Measurements from ENCODE around the gene TMEM245.

The TMEM245 gene

GRCh38 chr9:109119439-109120203, at the start of gene TMEM245:
Gene TMEM245, minus strand, starts transcription at chr9:109119947. Its CDS starts 34 bp downstream, at chr9:109119913.
- Mint-ChIP-seq H3K4me1 (ENCODE audit: low read depth) (peaks cover 46% of the 10 kb centered on the region), H3K27me3 (no peaks in the 10 kb centered on the region), H3K4me3 (peak within 1 kb of the TSS; percentile 92), H3K36me3 (ENCODE audit: low read depth) (peaks cover 36% of the 10 kb centered on the region), H3K27ac (peak within 1 kb of the TSS; percentile 92), H3K9me3 (no peaks in the 10 kb centered on the region)
- peak; percentile 91 for DNase-seq

DNA sequence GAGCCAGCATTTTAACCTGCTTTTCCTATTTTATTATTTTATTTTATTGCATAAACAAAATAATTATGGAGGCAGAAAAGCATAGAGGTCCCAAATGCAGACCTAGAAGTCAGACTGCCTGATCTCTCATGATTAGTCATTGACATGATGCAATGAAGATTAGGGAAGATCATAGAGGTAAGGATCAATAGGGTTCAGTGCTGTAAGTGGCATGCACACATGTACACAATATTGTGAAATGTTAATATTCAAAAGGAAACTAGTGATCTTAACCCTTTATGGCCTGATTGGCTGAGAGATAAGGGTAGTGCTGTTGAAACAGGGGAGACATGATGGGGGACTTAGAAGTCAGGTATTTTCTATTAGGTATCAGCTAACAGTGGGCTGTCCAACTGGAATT, 48.4 kb upstream of the TMEM245 start:
- H3K27ac Mint-ChIP-seq, result no peak overlapping the region
- no peaks in the 10 kb centered on the region for H3K36me3 Mint-ChIP-seq (ENCODE audit: low read depth)
- H3K27me3 Mint-ChIP-seq, result peaks cover 66% of the 10 kb centered on the region

DNA sequence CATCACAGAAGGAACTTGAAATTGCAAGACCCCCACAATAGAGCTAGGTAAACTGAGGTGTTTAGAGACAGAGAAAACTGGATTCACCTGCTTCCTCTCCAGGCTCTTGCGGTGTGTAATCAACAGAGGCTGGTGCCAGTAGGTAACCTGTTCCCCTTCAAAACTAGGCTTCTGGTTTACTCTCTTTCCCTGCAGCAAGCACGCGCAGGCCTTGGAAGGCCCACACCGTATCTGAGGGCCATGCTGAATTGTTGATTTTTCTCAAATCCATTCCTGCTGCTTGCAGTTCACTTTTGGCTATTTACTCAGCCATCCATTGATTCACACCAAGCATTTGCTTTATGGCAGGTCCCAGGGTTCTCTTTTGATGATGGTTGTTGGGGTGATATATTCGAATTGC, 48.0 kb upstream of the TMEM245 start:
- no peak overlapping the region for H3K27ac Mint-ChIP-seq
- H3K27me3 Mint-ChIP-seq, result peaks cover 68% of the 10 kb centered on the region
- no peak overlapping the region for H3K4me3 Mint-ChIP-seq
- no peaks in the 10 kb centered on the region for H3K9me3 Mint-ChIP-seq
- no peak for DNase-seq
- peaks cover 4% of the 10 kb centered on the region for H3K4me1 Mint-ChIP-seq (ENCODE audit: low read depth)
- H3K36me3 Mint-ChIP-seq (ENCODE audit: low read depth), result no peaks in the 10 kb centered on the region

More for the DNA sequence above, 48.4 kb upstream of the TMEM245 start:
- Mint-ChIP-seq H3K4me3 (no peak overlapping the region), H3K9me3 (no peaks in the 10 kb centered on the region), H3K4me1 (ENCODE audit: low read depth) (peaks cover 4% of the 10 kb centered on the region)
- DNase-seq, result no peak

DNA sequence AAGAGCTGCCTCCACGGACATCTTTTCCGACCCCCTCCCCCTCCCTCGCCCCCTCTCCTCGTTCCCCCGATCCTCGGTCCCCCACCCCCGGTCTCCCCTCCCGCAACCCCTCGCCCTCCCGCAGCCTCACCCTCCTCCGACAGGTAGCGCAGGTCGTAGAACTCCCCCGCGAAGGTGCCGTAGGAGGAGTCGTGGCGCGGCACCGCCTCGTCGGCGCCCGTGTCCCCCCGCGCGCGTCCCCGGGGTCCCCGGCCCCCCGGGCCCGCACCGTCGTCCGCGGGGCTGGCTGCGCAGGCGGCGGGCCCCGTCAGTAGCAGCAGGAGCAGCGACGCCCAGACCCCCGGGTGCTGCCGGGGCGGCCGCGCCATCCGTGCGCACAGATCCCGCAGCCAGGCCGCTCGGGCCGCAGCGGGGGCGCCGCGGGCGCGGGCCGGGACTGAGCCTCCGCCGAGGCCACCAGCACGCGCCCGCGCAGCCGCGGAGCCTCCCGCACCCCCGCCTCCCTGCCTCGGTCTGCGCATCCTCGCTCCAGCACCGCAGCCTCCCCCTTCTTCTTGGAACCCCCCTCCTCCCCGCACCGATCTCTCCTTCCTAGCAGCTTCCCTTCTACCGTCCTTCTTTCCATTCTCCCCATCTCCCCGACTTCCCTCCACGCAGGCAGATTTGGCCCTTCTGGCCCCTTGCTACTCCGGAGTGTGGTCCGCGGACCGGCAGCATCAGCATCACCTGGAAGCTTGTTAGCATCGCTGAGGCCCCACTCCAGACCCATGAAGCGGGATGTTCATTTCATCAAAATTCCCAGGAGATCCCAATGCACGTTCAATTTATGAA, 47.2 kb upstream of the TMEM245 start, which contains the start of gene FRRS1L:
Gene FRRS1L, minus strand, starts transcription at position 479 of the 831 bp plus-strand sequence. Its CDS starts 111 bp downstream, at position 368.
- DNase-seq, result no peak
- no peak within 1 kb of the TSS for H3K27ac Mint-ChIP-seq
- no peaks in the 10 kb centered on the region for H3K9me3 Mint-ChIP-seq
- H3K4me3 Mint-ChIP-seq, result peak within 1 kb of the TSS; percentile 55
- peaks cover 68% of the 10 kb centered on the region for H3K27me3 Mint-ChIP-seq
- H3K36me3 Mint-ChIP-seq (ENCODE audit: low read depth), result no peaks in the 10 kb centered on the region
- H3K4me1 Mint-ChIP-seq (ENCODE audit: low read depth), result peaks cover 4% of the 10 kb centered on the region

DNA sequence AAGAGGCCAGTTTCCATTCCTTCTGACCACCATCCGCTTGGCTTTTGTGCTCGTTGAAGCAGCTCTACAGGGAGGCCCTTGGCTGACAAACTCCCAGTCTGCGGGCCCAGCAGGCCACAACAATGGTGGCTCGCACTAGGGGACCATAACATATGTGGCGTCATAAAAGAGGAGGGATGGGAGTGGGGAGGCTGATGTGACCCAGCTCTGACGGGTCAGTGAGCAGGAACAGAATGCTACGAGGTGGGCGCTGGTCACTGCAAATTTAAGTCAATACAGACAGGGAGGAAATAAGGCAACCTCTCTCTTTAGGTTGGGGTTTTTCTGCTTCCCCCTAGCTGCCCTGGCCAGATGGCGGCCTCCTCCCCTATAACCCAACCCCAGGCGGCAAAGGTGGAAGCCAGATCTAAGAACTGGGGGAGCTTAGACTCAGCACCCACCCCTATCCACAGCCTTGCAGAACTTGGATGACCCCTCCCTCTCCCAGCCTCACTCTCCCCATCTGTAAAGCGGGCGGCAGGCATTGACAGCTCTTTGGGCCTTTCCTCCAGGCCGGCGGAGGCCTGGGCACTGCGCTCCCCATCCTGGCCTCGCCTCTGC, 46.5 kb upstream of the TMEM245 start:
- no peak for DNase-seq
- Mint-ChIP-seq H3K27ac (no peak overlapping the region), H3K4me1 (ENCODE audit: low read depth) (peaks cover 4% of the 10 kb centered on the region), H3K36me3 (ENCODE audit: low read depth) (no peaks in the 10 kb centered on the region), H3K4me3 (no peak overlapping the region), H3K27me3 (peaks cover 68% of the 10 kb centered on the region), H3K9me3 (no peaks in the 10 kb centered on the region)

DNA sequence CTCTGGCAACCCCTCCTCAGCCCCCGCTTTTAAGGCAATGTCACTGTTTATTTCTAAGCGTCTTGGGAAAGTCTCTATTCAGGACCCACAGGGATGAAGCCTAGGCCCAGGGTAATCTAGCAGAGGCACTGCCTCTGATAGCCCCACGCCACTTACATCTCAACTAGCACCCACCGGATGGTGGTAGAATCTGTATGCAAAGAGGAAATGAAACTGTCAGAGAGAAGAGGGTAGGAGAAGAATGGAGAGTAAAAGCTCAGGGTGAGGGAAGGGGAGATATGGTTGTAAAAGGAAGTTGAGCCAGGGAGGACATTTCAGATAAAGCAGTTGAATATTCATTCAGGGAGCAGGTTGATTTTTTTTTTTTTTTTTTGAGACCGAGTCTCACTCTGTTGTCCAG, 44.3 kb upstream of the TMEM245 start:
- DNase-seq, result no peak
- no peaks in the 10 kb centered on the region for H3K36me3 Mint-ChIP-seq (ENCODE audit: low read depth)

GRCh38 chr9:109163194-109163593, 43.4 kb upstream of the TMEM245 start:
- Mint-ChIP-seq H3K4me3 (no peak overlapping the region), H3K27me3 (peaks cover 51% of the 10 kb centered on the region), H3K4me1 (ENCODE audit: low read depth) (peaks cover 4% of the 10 kb centered on the region), H3K36me3 (ENCODE audit: low read depth) (no peaks in the 10 kb centered on the region), H3K27ac (no peak overlapping the region), H3K9me3 (no peaks in the 10 kb centered on the region)
- no peak for DNase-seq

More for the DNA sequence above, 44.3 kb upstream of the TMEM245 start:
- Mint-ChIP-seq H3K4me1 (ENCODE audit: low read depth) (peaks cover 4% of the 10 kb centered on the region), H3K27me3 (peaks cover 53% of the 10 kb centered on the region), H3K9me3 (no peaks in the 10 kb centered on the region), H3K27ac (no peak overlapping the region), H3K4me3 (no peak overlapping the region)

- Mint-ChIP-seq H3K27me3 (peaks cover 50% of the 10 kb centered on the region), H3K4me1 (ENCODE audit: low read depth) (peaks cover 4% of the 10 kb centered on the region), H3K27ac (no peak overlapping the region), H3K9me3 (no peaks in the 10 kb centered on the region), H3K36me3 (ENCODE audit: low read depth) (no peaks in the 10 kb centered on the region), H3K4me3 (no peak overlapping the region)
- no peak for DNase-seq
Measured at GRCh38 chr9:109162677-109163076, 42.9 kb upstream of the TMEM245 start.

DNA sequence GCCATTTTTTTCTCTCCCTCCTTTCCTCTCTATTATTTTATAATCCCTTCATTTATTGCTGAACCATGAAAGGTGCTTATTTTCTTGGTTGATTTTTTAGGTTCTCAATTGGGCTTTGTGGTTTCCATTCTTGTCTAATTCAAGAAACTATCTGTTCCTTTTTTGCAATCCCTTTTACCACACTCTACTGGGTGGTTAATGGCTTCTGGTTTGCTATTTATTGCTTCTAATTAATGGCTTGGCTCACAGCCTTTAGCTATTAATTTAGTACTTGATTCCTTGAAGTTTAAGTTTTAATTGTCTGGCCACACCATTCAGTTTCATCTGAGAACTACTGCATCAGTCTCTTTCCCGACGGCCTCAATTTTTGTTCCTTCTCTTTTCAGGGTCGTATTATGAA, 41.7 kb upstream of the TMEM245 start:
- Mint-ChIP-seq H3K4me1 (ENCODE audit: low read depth) (no peaks in the 10 kb centered on the region), H3K27me3 (peaks cover 47% of the 10 kb centered on the region)

DNA sequence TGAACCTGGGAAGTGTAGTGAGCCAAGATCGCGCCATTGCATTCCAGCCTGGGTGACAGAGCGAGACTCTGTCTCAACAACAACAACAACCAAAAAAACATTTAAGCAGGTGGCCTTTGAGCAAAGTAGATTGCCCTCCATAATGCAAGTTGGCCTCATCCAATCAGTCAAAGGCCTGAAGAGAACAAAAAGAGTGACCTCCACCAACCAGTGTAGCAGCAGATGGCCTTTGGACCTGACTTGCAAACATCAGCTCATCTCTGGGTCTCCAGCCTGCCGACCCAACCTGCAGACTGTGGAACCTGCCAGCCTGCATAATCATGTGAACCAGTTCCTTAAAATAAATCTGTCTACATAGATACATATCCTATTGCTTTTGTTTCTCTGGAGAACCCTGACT, 39.8 kb upstream of the TMEM245 start:
- Mint-ChIP-seq H3K27me3 (peaks cover 29% of the 10 kb centered on the region), H3K4me3 (no peak overlapping the region), H3K27ac (no peak overlapping the region), H3K9me3 (no peaks in the 10 kb centered on the region), H3K36me3 (ENCODE audit: low read depth) (no peaks in the 10 kb centered on the region), H3K4me1 (ENCODE audit: low read depth) (no peaks in the 10 kb centered on the region)
- no peak for DNase-seq

More for the DNA sequence above, 41.7 kb upstream of the TMEM245 start:
- no peaks in the 10 kb centered on the region for H3K9me3 Mint-ChIP-seq
- DNase-seq, result no peak
- no peak overlapping the region for H3K27ac Mint-ChIP-seq
- H3K36me3 Mint-ChIP-seq (ENCODE audit: low read depth), result no peaks in the 10 kb centered on the region
- no peak overlapping the region for H3K4me3 Mint-ChIP-seq

DNA sequence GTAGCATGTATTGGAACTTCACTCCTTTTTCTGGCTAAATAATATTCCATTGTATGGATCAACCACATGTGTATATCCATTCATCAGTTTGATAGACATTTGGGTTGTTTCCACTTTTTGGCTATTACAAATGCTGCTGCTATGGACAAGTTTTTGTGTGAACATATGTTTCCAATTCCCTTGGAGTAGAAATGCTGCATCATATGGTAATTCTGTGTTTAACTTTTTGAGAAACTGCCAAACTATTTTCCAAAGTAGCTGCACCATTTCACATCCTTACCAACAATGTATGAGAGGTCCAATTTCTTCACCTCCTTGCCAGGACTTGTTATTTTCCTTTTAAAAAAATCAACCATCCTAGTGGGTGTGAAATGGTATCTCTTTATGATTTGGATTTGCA, 38.9 kb upstream of the TMEM245 start:
- peaks cover 4% of the 10 kb centered on the region for H3K9me3 Mint-ChIP-seq
- H3K36me3 Mint-ChIP-seq (ENCODE audit: low read depth), result no peaks in the 10 kb centered on the region
- no peaks in the 10 kb centered on the region for H3K4me1 Mint-ChIP-seq (ENCODE audit: low read depth)
- DNase-seq, result no peak
- peaks cover 24% of the 10 kb centered on the region for H3K27me3 Mint-ChIP-seq
- no peak overlapping the region for H3K4me3 Mint-ChIP-seq
- no peak overlapping the region for H3K27ac Mint-ChIP-seq

DNA sequence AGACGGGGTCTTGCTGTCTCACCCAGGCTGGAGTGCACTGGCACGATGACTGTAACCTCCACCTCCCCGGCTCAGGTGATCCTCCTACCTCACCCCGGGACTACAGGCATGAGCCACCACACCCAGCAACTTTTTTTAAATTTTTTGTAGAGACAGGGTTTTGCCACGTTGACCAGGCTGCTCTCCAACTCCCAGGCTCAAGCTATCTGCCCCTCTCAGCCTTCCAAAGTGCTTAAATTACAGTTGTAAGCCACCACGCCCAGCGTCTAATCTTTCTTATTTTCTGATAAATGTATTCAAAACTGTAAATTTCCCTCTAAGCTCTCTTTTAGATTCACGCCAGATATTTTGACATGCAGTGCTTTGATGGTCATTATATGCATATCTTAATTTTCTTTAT, 37.0 kb upstream of the TMEM245 start:
- Mint-ChIP-seq H3K4me1 (ENCODE audit: low read depth) (no peaks in the 10 kb centered on the region), H3K36me3 (ENCODE audit: low read depth) (no peaks in the 10 kb centered on the region), H3K27me3 (peaks cover 19% of the 10 kb centered on the region), H3K27ac (no peak overlapping the region), H3K9me3 (peaks cover 11% of the 10 kb centered on the region), H3K4me3 (no peak overlapping the region)
- no peak for DNase-seq

GRCh38 chr9:109150925-109151545, 31.3 kb upstream of the TMEM245 start:
- Mint-ChIP-seq H3K9me3 (peaks cover 11% of the 10 kb centered on the region), H3K4me3 (no peak overlapping the region), H3K36me3 (ENCODE audit: low read depth) (no peaks in the 10 kb centered on the region), H3K4me1 (ENCODE audit: low read depth) (no peaks in the 10 kb centered on the region), H3K27me3 (peaks cover 7% of the 10 kb centered on the region), H3K27ac (no peak overlapping the region)
- DNase-seq, result no peak

- Mint-ChIP-seq H3K36me3 (ENCODE audit: low read depth) (no peaks in the 10 kb centered on the region), H3K4me1 (ENCODE audit: low read depth) (no peaks in the 10 kb centered on the region), H3K27ac (no peak overlapping the region), H3K4me3 (no peak overlapping the region), H3K9me3 (peaks cover 11% of the 10 kb centered on the region), H3K27me3 (peaks cover 9% of the 10 kb centered on the region)
- DNase-seq, result no peak
Measured at GRCh38 chr9:109149722-109150121, 30.0 kb upstream of the TMEM245 start.
